HCT116 (cell line): ENCODE measurements around the gene MADD. TPM values are rescaled to one million over a fixed set of nuclear protein-coding genes. Genes with fewer than 3 reads are reported as not detected.

ENCODE experiments used
- ATAC-seq: fragments of 200-7000 bp; cut with Tn5 transposase; 2 replicates; pipeline ENCODE4 v1.9.1; 2020; ENCODE audit warnings: mild to moderate bottlenecking, moderate library complexity
- BruUV-seq: library from RNA; stranded (reverse); fragments of 400-500 nt; replicated peaks from 2 replicates; lab custom pipeline; 2021; lab: Mats Ljungman, UMichigan
- CTCF ChIA-PET: fragments of 300-600 bp; sonication (Branson Sonifier 250); formaldehyde crosslinking; loops from one replicate; lab custom pipeline; 2021; ENCODE audit warnings: antibody characterized with exemption; lab: Charles Lee
- POLR2A ChIA-PET: fragments of 300-600, 350-600 bp; sonication (Branson Sonifier 250); formaldehyde crosslinking; loops from one replicate; lab custom pipeline; 2021; ENCODE audit warnings: antibody characterized with exemption; lab: Charles Lee
- RAD21 ChIA-PET, 2 experiments: fragments of 300-600 bp; sonication (Branson Sonifier 250); formaldehyde crosslinking; loops; one replicate each; lab custom pipeline; 2023; ENCODE audit warnings: low total read pairs in 2 of 2; ENCODE audit not compliant: uncharacterized antibody in 2 of 2, unreplicated experiment in 2 of 2, low non-redundant PET in 1 of 2; lab: Charles Lee
- DNase-seq: peaks from one replicate; pipeline ENCODE4 v3.0.0-alpha.2; 2010; ENCODE audit warnings: low read depth, low spot score
- H2AFZ ChIP-seq: fragments of 200-600 bp; shearing (Covaris generic), sonication (generic); 2 replicates; pipeline ENCODE4 v1.6.1; 2017; ENCODE audit warnings: low read depth, mixed run types, mixed read lengths, antibody characterized with exemption, low read length; ENCODE audit not compliant: poor library complexity, severe bottlenecking
- H3K27ac ChIP-seq: 2 replicates; pipeline ENCODE4 v1.5.1; 2012; ENCODE audit warnings: low read depth, low read length
- H3K27me3 ChIP-seq: fragments of 200-600 bp; sonication (generic); 2 replicates; pipeline ENCODE4 v1.6.1; 2016; ENCODE audit warnings: mixed run types, low read length, mixed read lengths; ENCODE audit not compliant: insufficient read depth
- H3K36me3 ChIP-seq, 2 experiments: fragments of 200-500 bp in 1 of 2; fragments of 200-600 bp in 1 of 2; sonication (Bioruptor generic) in 1 of 2; sonication (generic) in 1 of 2; 2 replicates each; pipeline versions ENCODE4 v1.5.1 to v1.6.1; 2014 to 2016; ENCODE audit warnings: low read length in 2 of 2, inconsistent platforms in 1 of 2, mixed read lengths in 1 of 2, mixed run types in 1 of 2; ENCODE audit not compliant: insufficient read depth in 2 of 2, control insufficient read depth in 1 of 2
- H3K4me1 ChIP-seq, 2 experiments: fragments of 200-600 bp in 1 of 2; sonication (generic) in 1 of 2; 2 replicates each; pipeline versions ENCODE4 v1.5.1 to v1.6.1; 2012 to 2017; ENCODE audit warnings: low read length in 2 of 2, inconsistent platforms in 1 of 2, mild to moderate bottlenecking in 1 of 2, mixed read lengths in 1 of 2, mixed run types in 1 of 2, moderate library complexity in 1 of 2; ENCODE audit not compliant: insufficient read depth in 2 of 2, control insufficient read depth in 1 of 2
- H3K4me2 ChIP-seq: fragments of 200-600 bp; sonication (generic); 2 replicates; pipeline ENCODE4 v1.6.1; 2017; ENCODE audit warnings: mixed run types, low read length, mixed read lengths
- H3K4me3 ChIP-seq, 2 experiments: fragments of 200-600 bp in 1 of 2; sonication (generic) in 1 of 2; replicated peaks in 1 of 2; 2 replicates each; pipeline ENCODE4 v1.5.1; 2011 to 2016; ENCODE audit warnings: low read length in 2 of 2, control low read depth in 1 of 2, low read depth in 1 of 2, mild to moderate bottlenecking in 1 of 2, mixed read lengths in 1 of 2, mixed run types in 1 of 2
- H3K79me2 ChIP-seq: fragments of 200-600 bp; sonication (generic); 2 replicates; pipeline ENCODE4 v1.6.1; 2017; ENCODE audit warnings: mild to moderate bottlenecking, mixed run types, low read length, moderate library complexity, mixed read lengths; ENCODE audit not compliant: insufficient read depth
- H3K9ac ChIP-seq: fragments of 200-600 bp; sonication (generic); 2 replicates; pipeline ENCODE4 v1.6.1; 2016; ENCODE audit warnings: low read length, mixed read lengths
- H3K9me2 ChIP-seq: fragments of 200-600 bp; sonication (generic), shearing (Covaris generic); 2 replicates; pipeline ENCODE4 v1.6.1; 2017; ENCODE audit warnings: mixed run types, mild to moderate bottlenecking, moderate library complexity; ENCODE audit not compliant: insufficient read depth
- H3K9me3 ChIP-seq, 2 experiments: fragments of 200-500 bp in 1 of 2; fragments of 200-600 bp in 1 of 2; sonication (Bioruptor generic) in 1 of 2; sonication (generic) in 1 of 2; 2 replicates each; pipeline ENCODE4 v1.6.1; 2014 to 2017; ENCODE audit warnings: low read length in 2 of 2, mixed read lengths in 2 of 2, inconsistent platforms in 1 of 2, low read depth in 1 of 2, mild to moderate bottlenecking in 1 of 2, mixed run types in 1 of 2, moderate library complexity in 1 of 2; ENCODE audit not compliant: control insufficient read depth in 1 of 2, insufficient read depth in 1 of 2
- H4K20me1 ChIP-seq: fragments of 200-600 bp; sonication (generic), shearing (Covaris generic); 2 replicates; pipeline ENCODE4 v1.6.1; 2017; ENCODE audit warnings: mixed run types, mild to moderate bottlenecking, moderate library complexity; ENCODE audit not compliant: insufficient read depth
- CEBPB ChIP-seq: IDR thresholded peaks from 2 replicates; pipeline ENCODE4 v1.6.1; 2012; ENCODE audit warnings: low read depth
- FOSL1 ChIP-seq: IDR thresholded peaks from 2 replicates; pipeline ENCODE4 v1.6.1; 2012; ENCODE audit warnings: low read depth
- JUND ChIP-seq: IDR thresholded peaks from 2 replicates; pipeline ENCODE4 v1.6.1; 2012
- POLR2A ChIP-seq: IDR thresholded peaks from 2 replicates; pipeline ENCODE4 v1.7.0; 2011; ENCODE audit warnings: borderline replicate concordance; ENCODE audit not compliant: insufficient read depth, insufficient read length; ENCODE audit errors: extremely low read depth
- RAD21 ChIP-seq: IDR thresholded peaks from 2 replicates; pipeline ENCODE4 v1.6.1; 2012; ENCODE audit warnings: low read depth, mild to moderate bottlenecking
- SIN3A ChIP-seq: IDR thresholded peaks from 2 replicates; pipeline ENCODE4 v1.6.1; 2012; ENCODE audit warnings: low read depth
- SRF ChIP-seq: IDR thresholded peaks from 2 replicates; pipeline ENCODE4 v1.6.1; 2012; ENCODE audit warnings: low read depth
- TCF7L2 ChIP-seq: IDR thresholded peaks from 2 replicates; pipeline ENCODE4 v1.7.0; 2011; ENCODE audit warnings: borderline replicate concordance, inconsistent platforms; ENCODE audit not compliant: insufficient read depth, insufficient read length; ENCODE audit errors: extremely low read depth
- YY1 ChIP-seq: IDR thresholded peaks from 2 replicates; pipeline ENCODE4 v1.6.1; 2011; ENCODE audit warnings: low read length, low read depth, moderate library complexity, mild to moderate bottlenecking; ENCODE audit not compliant: insufficient replicate concordance; ENCODE audit errors: extremely low read depth
- intact Hi-C: fragments of 100-400 bp; cut with micrococcal nuclease; formaldehyde crosslinking; loops from 2 replicates; pipeline ENCODE4 v1.10.0; 2022
- total RNA-seq: library from RNA; stranded (reverse); gene quantifications from one replicate; pipeline ENCODE4 v1.2.1, GENCODE V29; 2021; ENCODE audit not compliant: unreplicated experiment
- TF ChIP-seq, protein P1 (sequence below), 3 experiments: fragments of 200-600 bp in 1 of 3; sonication (generic) in 1 of 3; IDR thresholded peaks in 2 of 3; conservative IDR thresholded peaks in 1 of 3; 2 replicates each; pipeline ENCODE4 v1.5.1; 2012 to 2017; ENCODE audit warnings: low read depth in 2 of 3, low read length in 2 of 3, antibody characterized with exemption in 1 of 3, borderline replicate concordance in 1 of 3, control low read depth in 1 of 3, mild to moderate bottlenecking in 1 of 3, mixed read lengths in 1 of 3, mixed run types in 1 of 3, moderate library complexity in 1 of 3; ENCODE audit not compliant: insufficient read depth in 1 of 3
- TF ChIP-seq, protein P2 (sequence below): IDR thresholded peaks from 2 replicates; pipeline ENCODE4 v1.6.1; 2012; ENCODE audit warnings: low read depth

MADD gene
- total RNA-seq, 1 experiment from 2014 or later, result 37.1 TPM

DNA sequence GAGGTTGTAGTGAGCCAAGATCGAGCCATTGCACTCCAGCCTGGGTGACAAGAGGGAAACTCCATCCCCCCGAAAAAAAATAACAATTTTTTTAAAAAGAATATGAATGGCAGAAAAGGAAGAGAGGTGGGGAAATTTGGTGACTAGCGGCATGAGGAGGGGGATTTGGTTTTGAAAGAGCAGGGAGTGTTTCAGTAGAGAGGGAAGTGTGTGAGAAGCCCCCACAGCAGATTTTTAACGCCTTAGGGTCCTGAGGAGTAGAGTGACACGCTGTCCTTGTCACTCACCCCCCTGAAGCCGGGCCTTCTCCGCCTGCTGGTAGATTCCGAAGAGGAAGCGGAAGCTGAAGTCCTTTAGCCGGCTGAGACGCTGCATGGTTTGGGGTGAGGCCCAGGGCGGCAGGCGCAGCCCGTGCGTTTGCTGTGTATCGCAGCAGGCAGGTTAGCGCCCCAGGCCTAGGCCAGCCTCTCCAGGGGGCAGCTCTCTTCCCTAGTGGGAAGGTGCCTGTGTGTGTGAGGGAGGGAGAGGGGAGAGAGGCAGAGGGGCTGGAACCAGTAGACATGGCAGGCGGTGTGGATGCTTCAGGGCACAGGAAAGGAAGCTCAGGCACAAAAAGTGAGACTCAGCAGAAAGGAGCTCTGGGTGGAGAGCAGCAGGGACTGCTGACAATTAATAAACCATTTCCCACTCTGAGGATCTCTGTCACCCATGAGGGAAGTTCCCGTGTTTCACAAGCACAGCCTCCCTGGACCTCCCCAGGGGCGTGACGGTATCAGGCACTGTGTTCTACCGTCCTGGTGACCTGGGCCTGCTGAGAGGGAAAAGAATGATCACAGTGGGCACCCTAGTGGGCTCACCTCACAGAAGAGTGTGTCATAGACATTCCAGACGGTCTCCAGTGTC, 25.2 kb upstream of the MADD start:
- Histone ChIP-seq H3K9me2 (no peaks in the 10 kb centered on the region), H2AFZ (no peak overlapping the region), H3K4me1 (peaks cover 4 to 12% of the 10 kb centered on the region in 2 experiments; a peak in 2 of 4 replicates), H3K36me3 (peaks cover 12 to 20% of the 10 kb centered on the region in 2 experiments; a peak in 3 of 4 replicates), H3K9me3 (no peaks in the 10 kb centered on the region), H3K9ac (no peak overlapping the region), H3K79me2 (peaks cover 22% of the 10 kb centered on the region), H4K20me1 (no peaks in the 10 kb centered on the region), H3K27me3 (no peaks in the 10 kb centered on the region), H3K4me3 (no peak overlapping the region), H3K27ac (no peak overlapping the region), H3K4me2 (no peak overlapping the region)
- ATAC-seq, result no peak
- DNase-seq, result no peak
- CTCF ChIA-PET, result no interaction called here
- intact Hi-C loops, result no loop called here
- BruUV-seq, result no TSS peak
- POLR2A ChIA-PET, result no interaction called here
- RAD21 ChIA-PET, result no interaction called here
- TF ChIP-seq YY1, result no peak
- TF ChIP-seq POLR2A, result no peak
- TF ChIP-seq SRF, result no peak

DNA sequence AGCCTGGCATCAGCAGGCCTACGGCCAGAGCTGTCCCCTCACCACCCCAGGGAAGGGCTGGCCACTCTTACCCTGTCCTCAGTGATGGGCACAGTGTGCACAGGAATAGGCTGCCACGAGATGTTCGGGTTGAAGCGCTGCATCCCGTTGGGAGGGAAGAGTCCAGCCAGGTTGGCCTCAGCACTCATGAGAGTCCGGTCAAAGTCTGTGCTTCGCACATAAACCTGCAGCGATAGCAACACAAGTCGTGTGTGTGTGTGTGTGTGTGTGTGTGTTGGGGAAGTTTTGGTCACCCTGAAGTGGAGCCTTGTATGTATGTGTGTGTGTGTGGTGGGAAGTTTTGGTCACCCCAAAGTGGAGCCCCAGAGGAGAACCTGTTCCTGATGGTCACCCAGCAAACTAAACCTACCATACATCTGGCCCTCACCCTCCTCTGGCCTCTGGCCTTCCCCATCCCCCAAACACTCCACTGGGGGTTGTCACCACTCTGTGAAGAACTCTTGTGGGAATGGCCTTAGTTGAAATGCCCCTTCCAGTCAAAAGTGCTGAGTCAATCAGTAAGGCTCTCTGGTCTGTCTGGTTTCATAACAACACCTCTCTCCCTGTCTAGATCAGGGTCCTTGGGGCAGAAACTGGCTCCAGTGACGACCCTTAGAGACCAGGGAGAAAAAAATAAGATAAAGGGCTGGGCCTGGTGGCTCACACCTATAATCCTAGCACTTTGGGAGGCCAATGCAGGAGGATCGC, 24.1 kb upstream of the MADD start:
- H3K9me3 ChIP-seq, result no peaks in the 10 kb centered on the region
- no peaks in the 10 kb centered on the region for H3K27me3 ChIP-seq
- H3K27ac ChIP-seq, result no peak overlapping the region
- H3K36me3 ChIP-seq, result peaks cover 7 to 16% of the 10 kb centered on the region in 2 experiments; a peak in 3 of 4 replicates
- ChIA-PET CTCF (no interaction called here), RAD21 (no interaction called here), POLR2A (interaction anchor here (0.6 kb wide), 1 partner anchor 23 kb away, joined by 3 read pairs; no protein-coding TSS in a partner anchor)
- no peak overlapping the region for H3K4me2 ChIP-seq
- DNase-seq (no peak), ATAC-seq (no peak)
- no TSS peak for BruUV-seq
- no peaks in the 10 kb centered on the region for H4K20me1 ChIP-seq
- H2AFZ ChIP-seq, result no peak overlapping the region
- peaks cover 7 to 16% of the 10 kb centered on the region in 2 experiments; a peak in 2 of 4 replicates for H3K4me1 ChIP-seq
- no peak overlapping the region for H3K4me3 ChIP-seq
- peaks cover 33% of the 10 kb centered on the region for H3K79me2 ChIP-seq
- no peaks in the 10 kb centered on the region for H3K9me2 ChIP-seq
- intact Hi-C loops, result no loop called here
- no peak overlapping the region for H3K9ac ChIP-seq
- no peak for TF ChIP-seq CEBPB
- TF ChIP-seq FOSL1, result no peak
- no peak for TF ChIP-seq JUND
- TF ChIP-seq POLR2A, result no peak
- TF ChIP-seq, protein P1, sequence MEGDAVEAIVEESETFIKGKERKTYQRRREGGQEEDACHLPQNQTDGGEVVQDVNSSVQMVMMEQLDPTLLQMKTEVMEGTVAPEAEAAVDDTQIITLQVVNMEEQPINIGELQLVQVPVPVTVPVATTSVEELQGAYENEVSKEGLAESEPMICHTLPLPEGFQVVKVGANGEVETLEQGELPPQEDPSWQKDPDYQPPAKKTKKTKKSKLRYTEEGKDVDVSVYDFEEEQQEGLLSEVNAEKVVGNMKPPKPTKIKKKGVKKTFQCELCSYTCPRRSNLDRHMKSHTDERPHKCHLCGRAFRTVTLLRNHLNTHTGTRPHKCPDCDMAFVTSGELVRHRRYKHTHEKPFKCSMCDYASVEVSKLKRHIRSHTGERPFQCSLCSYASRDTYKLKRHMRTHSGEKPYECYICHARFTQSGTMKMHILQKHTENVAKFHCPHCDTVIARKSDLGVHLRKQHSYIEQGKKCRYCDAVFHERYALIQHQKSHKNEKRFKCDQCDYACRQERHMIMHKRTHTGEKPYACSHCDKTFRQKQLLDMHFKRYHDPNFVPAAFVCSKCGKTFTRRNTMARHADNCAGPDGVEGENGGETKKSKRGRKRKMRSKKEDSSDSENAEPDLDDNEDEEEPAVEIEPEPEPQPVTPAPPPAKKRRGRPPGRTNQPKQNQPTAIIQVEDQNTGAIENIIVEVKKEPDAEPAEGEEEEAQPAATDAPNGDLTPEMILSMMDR (IDR thresholded peaks at IDR 0.05 in 2 of 3, conservative IDR thresholded peaks at IDR 0.05 in 1 of 3; ENCODE audit: borderline replicate concordance in 1 of 3, insufficient read depth in 1 of 3, low read depth in 2 of 3, low read length in 2 of 3), result no peak
- no peak for TF ChIP-seq RAD21
- TF ChIP-seq TCF7L2, result no peak
- TF ChIP-seq, protein P2, sequence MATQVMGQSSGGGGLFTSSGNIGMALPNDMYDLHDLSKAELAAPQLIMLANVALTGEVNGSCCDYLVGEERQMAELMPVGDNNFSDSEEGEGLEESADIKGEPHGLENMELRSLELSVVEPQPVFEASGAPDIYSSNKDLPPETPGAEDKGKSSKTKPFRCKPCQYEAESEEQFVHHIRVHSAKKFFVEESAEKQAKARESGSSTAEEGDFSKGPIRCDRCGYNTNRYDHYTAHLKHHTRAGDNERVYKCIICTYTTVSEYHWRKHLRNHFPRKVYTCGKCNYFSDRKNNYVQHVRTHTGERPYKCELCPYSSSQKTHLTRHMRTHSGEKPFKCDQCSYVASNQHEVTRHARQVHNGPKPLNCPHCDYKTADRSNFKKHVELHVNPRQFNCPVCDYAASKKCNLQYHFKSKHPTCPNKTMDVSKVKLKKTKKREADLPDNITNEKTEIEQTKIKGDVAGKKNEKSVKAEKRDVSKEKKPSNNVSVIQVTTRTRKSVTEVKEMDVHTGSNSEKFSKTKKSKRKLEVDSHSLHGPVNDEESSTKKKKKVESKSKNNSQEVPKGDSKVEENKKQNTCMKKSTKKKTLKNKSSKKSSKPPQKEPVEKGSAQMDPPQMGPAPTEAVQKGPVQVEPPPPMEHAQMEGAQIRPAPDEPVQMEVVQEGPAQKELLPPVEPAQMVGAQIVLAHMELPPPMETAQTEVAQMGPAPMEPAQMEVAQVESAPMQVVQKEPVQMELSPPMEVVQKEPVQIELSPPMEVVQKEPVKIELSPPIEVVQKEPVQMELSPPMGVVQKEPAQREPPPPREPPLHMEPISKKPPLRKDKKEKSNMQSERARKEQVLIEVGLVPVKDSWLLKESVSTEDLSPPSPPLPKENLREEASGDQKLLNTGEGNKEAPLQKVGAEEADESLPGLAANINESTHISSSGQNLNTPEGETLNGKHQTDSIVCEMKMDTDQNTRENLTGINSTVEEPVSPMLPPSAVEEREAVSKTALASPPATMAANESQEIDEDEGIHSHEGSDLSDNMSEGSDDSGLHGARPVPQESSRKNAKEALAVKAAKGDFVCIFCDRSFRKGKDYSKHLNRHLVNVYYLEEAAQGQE, result no peak
- TF ChIP-seq SIN3A, result no peak
